NCI-H1436 treated with DMSO at 0.1 percent for 48 hours (cell line): ENCODE data around the gene CTRL.
"Not testable (repeated sequence)": the region's sequence is repeated elsewhere in the genome, so short reads cannot be mapped to it uniquely, and the experiment has no call there.

Experiments used
- DNase-seq: peaks from one replicate; lab custom pipeline; 2025; lab: John Stamatoyannopoulos, UW

The CTRL gene

GRCh38 chr16:67923414-67924116 lies 8.1 kb downstream of the CTRL start:
- DNase-seq: no peak

GRCh38 chr16:67922740-67923139 lies 8.9 kb downstream of the CTRL start:
- no peak for DNase-seq

DNA sequence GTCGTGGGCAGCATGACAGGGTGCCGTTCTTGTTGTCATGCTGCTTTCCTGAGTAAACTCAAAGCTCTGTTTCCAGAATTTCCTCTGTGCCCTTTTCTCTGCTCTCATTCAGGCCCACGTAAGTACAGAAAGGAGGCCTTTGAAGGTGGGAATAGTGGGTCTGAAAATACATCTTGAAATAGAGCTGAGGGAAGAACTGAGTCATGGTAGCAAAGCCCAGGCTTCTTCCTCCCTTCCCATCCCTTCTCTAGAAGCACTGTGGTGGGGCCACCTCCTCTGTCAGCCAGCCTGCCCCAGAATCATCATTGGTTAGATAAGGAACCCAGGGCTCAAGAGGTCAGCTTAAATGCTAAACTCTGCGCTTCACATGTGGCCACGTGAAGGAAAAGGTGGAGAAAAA lies 9.4 kb downstream of the CTRL start:
- DNase-seq: no peak

- DNase-seq: no peak
Observed at GRCh38 chr16:67919622-67920221, 11.9 kb downstream of the CTRL start.

DNA sequence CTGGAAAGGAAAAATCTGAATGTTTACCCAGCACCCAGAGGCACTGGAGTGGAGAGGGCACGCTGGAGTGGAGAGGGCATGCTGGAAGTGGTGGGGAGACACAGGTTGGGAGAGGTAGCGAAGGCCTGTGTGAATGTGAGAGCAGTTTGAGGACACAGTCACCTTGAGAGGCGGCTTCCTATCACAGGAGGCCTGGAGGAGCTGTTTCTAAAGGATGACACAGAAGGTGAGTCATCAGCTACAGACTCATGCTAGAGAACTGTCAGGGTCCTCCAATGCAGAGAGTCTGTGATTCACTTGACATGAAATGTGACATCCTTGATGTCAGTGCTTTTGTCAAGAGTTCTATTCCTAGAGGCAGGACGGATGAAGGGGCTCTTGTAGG lies 13.8 kb downstream of the CTRL start:
- no peak for DNase-seq

- DNase-seq: no peak
Observed at GRCh38 chr16:67917140-67917851, 14.4 kb downstream of the CTRL start.

DNA sequence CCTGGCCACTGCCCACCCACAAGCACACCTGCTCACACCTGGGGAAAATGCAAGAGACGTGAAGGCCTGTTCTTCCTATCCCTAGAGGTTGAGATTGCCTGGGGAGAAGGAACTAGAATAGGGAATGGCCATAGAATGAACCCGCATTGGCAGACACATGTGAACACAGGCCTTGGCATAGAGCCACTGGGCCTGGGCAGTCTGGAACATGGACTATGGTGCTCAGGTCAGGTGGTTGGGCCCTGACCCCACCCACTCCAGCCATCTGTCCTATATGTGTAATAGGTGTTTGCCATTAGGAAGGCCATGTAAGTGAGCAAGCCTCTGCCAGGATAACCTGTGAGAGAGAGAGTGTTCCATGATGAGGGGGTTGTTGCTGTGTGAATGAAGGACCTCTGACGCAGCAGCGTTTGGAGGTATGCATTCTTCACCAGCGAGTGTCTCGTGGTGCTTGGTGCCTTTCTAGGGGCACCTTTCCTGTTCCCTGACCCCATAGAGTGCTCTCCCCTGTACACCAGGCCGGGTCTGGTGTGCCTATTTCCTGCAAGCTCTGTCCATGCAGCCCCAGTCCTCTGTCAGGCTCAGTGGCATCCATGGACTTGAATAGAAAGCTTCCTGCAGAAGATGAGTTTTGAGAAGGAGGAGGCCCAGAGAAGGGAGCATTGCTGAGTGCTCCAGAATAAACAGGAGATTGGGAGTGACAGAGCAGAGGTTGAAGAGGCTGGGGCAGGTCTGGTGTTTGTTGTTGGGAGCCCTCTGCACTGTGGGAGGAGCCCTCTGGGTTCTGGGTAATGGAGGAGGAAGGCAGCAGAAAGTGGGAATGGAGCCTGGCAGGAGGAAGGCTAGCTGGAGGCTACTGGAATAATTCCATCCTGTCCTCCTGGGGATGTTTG lies 15.6 kb downstream of the CTRL start:
- no peak for DNase-seq

DNA sequence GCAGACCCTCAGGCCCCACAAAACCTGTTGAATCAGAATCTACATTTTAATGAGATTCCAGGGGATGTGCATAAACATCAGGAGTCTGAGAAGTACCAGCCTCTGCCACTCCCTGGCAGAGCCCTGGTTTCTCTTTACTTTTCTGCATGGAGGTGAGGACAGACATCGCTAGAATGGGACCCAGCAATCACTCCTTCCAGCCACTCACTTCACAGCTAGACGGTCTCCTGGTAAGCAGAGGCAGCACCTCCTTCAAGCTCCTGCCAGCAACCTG lies 16.2 kb downstream of the CTRL start:
- not testable (repeated sequence) for DNase-seq

- no peak for DNase-seq
Observed at GRCh38 chr16:67914758-67915495, 16.7 kb downstream of the CTRL start.

- no peak for DNase-seq
Observed at GRCh38 chr16:67910158-67910557, 21.5 kb downstream of the CTRL start.

DNA sequence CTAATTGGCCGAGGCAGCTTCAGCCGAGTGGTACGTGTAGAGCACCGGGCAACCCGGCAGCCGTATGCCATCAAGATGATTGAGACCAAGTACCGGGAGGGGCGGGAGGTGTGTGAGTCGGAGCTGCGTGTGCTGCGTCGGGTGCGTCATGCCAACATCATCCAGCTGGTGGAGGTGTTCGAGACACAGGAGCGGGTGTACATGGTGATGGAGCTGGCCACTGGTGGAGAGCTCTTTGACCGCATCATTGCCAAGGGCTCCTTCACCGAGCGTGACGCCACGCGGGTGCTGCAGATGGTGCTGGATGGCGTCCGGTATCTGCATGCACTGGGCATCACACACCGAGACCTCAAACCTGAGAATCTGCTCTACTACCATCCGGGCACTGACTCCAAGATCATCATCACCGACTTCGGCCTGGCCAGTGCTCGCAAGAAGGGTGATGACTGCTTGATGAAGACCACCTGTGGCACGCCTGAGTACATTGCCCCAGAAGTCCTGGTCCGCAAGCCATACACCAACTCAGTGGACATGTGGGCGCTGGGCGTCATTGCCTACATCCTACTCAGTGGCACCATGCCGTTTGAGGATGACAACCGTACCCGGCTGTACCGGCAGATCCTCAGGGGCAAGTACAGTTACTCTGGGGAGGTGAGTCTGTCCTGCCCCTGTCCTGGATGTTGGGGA lies 22.5 kb downstream of the CTRL start:
- no peak for DNase-seq

DNA sequence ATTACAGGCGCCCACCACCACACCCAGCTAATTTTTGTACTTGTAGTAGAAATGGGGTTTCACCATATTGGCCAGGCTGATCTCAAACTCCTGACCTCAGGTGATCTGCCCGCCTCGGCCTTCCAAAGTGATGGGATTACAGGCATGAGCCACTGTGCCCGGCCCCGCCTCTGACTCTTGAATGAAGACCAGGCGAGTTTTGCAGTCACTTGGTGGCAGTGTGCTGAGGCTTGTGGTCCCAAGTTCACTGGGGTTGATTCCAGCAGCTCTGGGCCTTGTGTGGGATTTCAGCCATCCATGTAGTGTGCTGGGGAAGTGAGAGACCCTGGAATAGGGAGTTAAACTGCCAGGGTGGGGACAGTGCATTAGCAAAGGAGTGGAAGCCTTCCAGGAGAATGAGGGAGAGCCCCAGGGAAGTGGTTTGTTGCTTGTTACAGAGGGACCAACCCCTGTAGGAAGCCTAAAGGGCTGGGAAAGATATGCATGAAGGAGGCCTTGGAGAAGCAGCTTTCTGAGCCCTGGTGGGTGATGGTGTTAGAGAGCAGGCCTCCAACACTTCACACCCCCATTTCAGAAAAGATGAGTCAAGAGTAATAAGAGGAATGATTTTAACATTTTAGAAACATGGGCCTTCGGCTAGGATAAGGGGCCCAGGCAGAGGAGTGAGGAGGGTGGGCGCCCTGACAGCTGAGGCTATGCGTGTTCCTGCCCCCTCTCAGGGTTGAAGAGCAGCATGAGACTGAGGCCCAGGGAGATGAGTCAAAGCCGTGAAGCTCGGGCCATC lies 24.1 kb downstream of the CTRL start:
- DNase-seq: no peak

DNA sequence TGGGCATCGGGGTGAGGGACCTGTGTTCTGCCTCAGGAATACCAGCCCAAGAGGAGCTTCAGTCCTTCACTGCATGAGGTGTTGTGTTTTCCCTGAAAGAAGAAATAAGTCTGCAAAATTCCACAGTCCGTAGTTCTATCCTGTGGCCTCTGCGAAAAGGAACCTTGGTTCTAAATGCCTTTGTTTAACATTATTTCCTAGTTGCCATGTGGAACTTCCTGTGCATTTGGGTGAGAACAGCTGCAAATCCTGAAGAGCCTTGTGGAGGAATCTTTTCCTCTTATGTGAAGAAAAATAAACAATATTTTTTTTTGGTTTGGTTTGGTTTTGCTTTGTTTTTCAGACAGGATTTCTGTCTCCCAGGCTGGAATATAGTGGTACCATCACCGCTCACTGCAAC lies 28.8 kb downstream of the CTRL start:
- no peak for DNase-seq

DNA sequence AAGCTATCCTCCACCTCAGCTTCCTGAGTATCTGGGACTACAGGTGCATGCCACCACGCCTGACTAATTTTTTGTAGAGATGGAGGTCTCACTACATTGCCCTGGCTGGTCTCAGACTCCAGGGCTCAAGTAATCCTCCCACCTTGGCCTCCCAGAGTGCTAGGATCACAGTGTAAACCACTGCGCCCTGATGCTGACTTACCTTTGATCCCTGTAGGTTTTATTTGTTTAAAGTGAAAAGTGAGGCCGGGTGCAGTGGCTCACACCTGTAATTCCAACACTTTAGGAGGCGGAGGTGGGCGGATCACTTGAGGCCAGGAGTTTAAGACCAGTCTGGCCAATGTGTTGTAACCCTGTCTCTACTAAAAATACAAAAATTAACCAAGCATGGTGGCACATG lies 29.9 kb downstream of the CTRL start:
- no peak for DNase-seq

DNA sequence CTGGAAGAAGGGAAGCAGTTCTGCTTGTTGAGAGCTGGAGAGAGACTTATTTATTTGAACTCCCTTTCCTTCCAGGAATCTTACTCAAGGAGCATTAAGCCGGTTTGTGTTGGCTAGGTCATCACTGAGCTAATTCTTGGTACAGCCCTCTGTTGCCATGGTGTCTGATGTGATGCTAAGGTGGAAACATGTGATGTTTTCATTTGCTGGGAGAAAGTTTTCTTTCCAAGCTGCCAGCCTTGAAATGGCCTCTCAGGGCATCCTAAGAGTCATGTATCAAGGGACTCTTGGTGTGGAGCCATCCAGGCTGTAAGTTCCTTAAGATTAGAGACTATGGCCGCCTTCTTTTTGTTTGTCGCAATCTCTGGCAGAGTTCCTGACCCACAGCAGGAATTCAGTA lies 34.4 kb downstream of the CTRL start:
- no peak for DNase-seq

DNA sequence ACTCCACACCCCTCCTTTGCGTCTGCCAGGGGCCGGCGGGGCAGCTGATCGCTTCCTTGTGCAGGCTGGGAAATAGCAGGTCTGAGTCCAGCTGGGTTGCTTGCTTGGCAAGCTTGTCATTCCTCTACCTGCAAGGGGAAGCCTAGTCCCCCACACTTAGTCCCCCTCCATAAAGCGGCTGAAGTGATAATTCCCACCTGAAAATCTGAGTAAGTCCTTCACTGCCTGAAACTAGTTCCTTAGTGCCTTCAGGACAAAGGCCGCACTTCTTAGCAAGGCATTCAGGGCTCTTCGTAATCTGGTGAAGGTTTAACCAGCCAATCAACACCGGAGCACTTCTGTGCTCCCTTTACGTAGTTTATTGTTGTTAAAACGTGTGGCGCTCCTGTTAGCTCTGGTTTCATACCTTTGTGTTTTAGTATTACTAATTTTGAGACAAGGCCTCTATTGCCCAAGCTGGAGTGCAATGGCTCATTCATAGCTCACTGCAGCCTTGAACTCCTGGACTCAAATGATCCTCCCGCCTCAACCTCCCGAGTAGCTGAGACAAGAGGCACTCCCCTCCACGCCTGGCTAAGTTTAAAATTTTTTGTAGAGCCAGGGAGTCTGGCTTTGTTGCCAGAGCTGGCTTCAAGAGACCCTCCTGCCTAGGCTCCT lies 37.8 kb downstream of the CTRL start:
- DNase-seq: no peak

DNA sequence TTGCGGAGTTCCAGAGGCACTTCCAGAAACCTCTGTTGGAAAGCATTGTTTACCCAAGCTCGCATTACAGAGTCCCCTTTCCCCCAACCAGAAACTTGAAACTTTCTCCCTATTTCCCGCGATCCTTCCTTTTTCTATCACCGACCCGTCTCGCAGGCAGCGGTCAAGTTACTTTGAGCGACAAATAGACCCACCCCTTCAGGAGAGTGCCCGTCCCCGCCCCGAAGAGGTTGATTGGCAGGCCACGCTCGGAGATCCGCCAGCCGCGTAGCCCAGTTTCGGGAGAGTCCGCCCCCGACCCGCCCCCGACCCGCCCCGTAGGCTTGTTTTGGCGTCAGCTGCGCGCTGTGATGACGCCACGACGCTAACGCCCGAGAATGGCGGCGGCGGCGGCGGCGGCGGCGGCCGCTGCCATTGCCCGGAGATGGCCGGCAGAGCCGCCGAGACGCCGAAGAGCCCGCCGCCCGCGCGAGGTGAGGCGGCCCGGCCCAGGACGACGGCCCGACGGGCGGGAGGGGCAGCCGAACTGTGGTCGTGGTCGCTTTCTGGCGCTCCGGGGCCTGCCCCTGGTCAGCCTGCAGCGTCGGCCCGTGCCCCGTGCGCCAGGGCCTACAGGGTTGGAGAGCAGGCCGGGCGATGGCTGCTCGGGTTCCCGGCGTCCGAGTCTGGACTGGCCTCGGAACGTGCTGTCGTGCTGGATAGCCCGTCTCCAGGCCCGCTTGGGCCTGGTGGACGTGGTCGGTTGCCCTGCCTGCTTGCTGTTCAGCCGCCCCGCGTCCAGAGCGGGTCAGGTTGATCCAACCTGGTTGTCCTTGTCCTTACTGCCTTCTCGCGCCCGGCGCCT lies 38.5 kb downstream of the CTRL start, which contains the start of gene PSKH1:
PSKH1 (plus strand) TSS at position 356 of the 844 bp plus-strand sequence. CDS start 15,496 bp downstream, outside the sequence.
- peak; percentile 76 for DNase-seq

- DNase-seq: no peak
Observed at GRCh38 chr16:67892375-67892774, 39.3 kb downstream of the CTRL start.

DNA sequence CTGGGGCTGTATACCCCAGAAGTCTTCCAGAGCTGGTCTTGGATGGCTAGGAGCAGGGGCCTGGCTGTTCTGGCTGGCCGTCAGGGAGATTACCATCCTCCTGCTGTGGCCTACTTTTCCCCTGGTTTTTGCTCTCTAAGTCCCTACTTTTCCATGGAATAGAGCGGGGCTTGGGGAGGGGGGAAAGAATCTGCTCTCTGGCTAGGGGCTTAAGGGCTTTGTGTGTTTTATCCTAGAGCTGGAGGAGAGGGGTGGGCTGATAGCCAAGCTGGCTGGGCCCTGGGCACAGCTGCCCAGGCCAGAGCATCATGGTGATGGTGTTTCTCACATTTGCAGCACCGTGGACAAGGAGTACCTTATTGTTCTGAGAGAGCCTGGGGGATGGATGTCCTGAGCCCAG lies 43.3 kb downstream of the CTRL start:
- no peak for DNase-seq
